OCI-LY3 (cell line): ENCODE results near the gene MESP2.

ENCODE experiments used
- CTCF ChIP-seq: fragments of 200-600, 300-600 bp; sonication (generic); IDR thresholded peaks from 2 replicates; pipeline ENCODE4 v1.5.1; 2014; ENCODE audit warnings: antibody characterized with exemption, low read length, low read depth
- EZH2phosphoT487 ChIP-seq: fragments of 200-600 bp; shearing (Covaris generic); IDR thresholded peaks from 2 replicates; pipeline ENCODE4 v1.6.1; 2018; ENCODE audit warnings: antibody characterized with exemption, mixed run types, low read depth

GRCh38 chr15:89756897-89757296, 19.2 kb upstream of the MESP2 start:
- no peak for TF ChIP-seq CTCF
- no peak for TF ChIP-seq EZH2phosphoT487
